Measurements from ENCODE around the gene BTG4.

The BTG4 gene

GRCh38 chr11:111518668-111519067 lies 6.5 kb upstream of the BTG4 start:
- no peaks in the 10 kb centered on the region for H3K36me3 ChIP-seq
- H3K9me3 ChIP-seq = no peaks in the 10 kb centered on the region; the same call in 1 of the 2 replicates
- no peak for TF ChIP-seq CTCF (IDR thresholded peaks at IDR 0.05; ENCODE audit: low read depth, low read length)
- H3K4me3 ChIP-seq (ENCODE audit: low read depth, low read length) = no peak overlapping the region
- DNase-seq = no peak
- H3K4me1 ChIP-seq = no peaks in the 10 kb centered on the region
- peaks cover 18% of the 10 kb centered on the region for H3K27me3 ChIP-seq

GRCh38 chr11:111515591-111515990 lies 3.4 kb upstream of the BTG4 start:
- Histone ChIP-seq H3K4me3 (ENCODE audit: low read depth, low read length) (no peak overlapping the region), H3K9me3 (no peaks in the 10 kb centered on the region; the same call in 1 of the 2 replicates), H3K27me3 (peaks cover 34% of the 10 kb centered on the region), H3K36me3 (no peaks in the 10 kb centered on the region), H3K4me1 (no peaks in the 10 kb centered on the region)
- TF ChIP-seq CTCF (IDR thresholded peaks at IDR 0.05; ENCODE audit: low read depth, low read length) = no peak
- no peak for DNase-seq

- Histone ChIP-seq H3K36me3 (no peaks in the 10 kb centered on the region), H3K9me3 (no peaks in the 10 kb centered on the region; the same call in 1 of the 2 replicates), H3K4me1 (no peaks in the 10 kb centered on the region), H3K4me3 (ENCODE audit: low read depth, low read length) (peak within 1 kb of the TSS; percentile 27; the same call in 1 of the 2 replicates), H3K27me3 (peaks cover 38% of the 10 kb centered on the region)
- peak; percentile 25 for TF ChIP-seq CTCF (IDR thresholded peaks at IDR 0.05; ENCODE audit: low read depth, low read length)
- peak; percentile 42 for DNase-seq
Observed at GRCh38 chr11:111514216-111515031, 2.2 kb upstream of the BTG4 start, which contains the start of gene HOATZ. Gene HOATZ, plus strand, starts transcription at chr11:111514778. Its CDS starts 7 bp downstream, at chr11:111514785.

- DNase-seq = no peak
- no peak for TF ChIP-seq CTCF (IDR thresholded peaks at IDR 0.05; ENCODE audit: low read depth, low read length)
- H3K27me3 ChIP-seq = peaks cover 38% of the 10 kb centered on the region
- H3K4me1 ChIP-seq = no peaks in the 10 kb centered on the region
- no peaks in the 10 kb centered on the region for H3K36me3 ChIP-seq
- no peak overlapping the region for H3K4me3 ChIP-seq (ENCODE audit: low read depth, low read length)
- no peaks in the 10 kb centered on the region; the same call in 1 of the 2 replicates for H3K9me3 ChIP-seq
Observed at GRCh38 chr11:111513240-111513605, 1.0 kb upstream of the BTG4 start.

- Histone ChIP-seq H3K9me3 (no peaks in the 10 kb centered on the region; the same call in 1 of the 2 replicates), H3K4me1 (no peaks in the 10 kb centered on the region), H3K27me3 (peaks cover 42% of the 10 kb centered on the region), H3K4me3 (ENCODE audit: low read depth, low read length) (no peak overlapping the region), H3K36me3 (no peaks in the 10 kb centered on the region)
- no peak for DNase-seq
- TF ChIP-seq CTCF (IDR thresholded peaks at IDR 0.05; ENCODE audit: low read depth, low read length) = no peak
Observed at GRCh38 chr11:111510311-111510710, 1.9 kb downstream of the BTG4 start.

GRCh38 chr11:111502611-111503010 lies 9.6 kb downstream of the BTG4 start:
- TF ChIP-seq CTCF (IDR thresholded peaks at IDR 0.05; ENCODE audit: low read depth, low read length) = no peak
- H3K36me3 ChIP-seq = no peaks in the 10 kb centered on the region
- no peaks in the 10 kb centered on the region for H3K4me1 ChIP-seq
- no peak for DNase-seq
- no peaks in the 10 kb centered on the region for H3K9me3 ChIP-seq
- peaks cover 39% of the 10 kb centered on the region for H3K27me3 ChIP-seq
- H3K4me3 ChIP-seq (ENCODE audit: low read depth, low read length) = no peak overlapping the region
